ENCODE data around the gene PDIK1L. TPM values are rescaled to one million over a fixed set of nuclear protein-coding genes. Genes with fewer than 3 reads are reported as not detected.

PDIK1L gene
- total and polyA plus RNA-seq, 9 of the 15 experiments (the other 6 are each of a cell fraction or from before 2014, with no cell fraction given) = 12.8 to 30.2 (median 21.5) TPM

DNA sequence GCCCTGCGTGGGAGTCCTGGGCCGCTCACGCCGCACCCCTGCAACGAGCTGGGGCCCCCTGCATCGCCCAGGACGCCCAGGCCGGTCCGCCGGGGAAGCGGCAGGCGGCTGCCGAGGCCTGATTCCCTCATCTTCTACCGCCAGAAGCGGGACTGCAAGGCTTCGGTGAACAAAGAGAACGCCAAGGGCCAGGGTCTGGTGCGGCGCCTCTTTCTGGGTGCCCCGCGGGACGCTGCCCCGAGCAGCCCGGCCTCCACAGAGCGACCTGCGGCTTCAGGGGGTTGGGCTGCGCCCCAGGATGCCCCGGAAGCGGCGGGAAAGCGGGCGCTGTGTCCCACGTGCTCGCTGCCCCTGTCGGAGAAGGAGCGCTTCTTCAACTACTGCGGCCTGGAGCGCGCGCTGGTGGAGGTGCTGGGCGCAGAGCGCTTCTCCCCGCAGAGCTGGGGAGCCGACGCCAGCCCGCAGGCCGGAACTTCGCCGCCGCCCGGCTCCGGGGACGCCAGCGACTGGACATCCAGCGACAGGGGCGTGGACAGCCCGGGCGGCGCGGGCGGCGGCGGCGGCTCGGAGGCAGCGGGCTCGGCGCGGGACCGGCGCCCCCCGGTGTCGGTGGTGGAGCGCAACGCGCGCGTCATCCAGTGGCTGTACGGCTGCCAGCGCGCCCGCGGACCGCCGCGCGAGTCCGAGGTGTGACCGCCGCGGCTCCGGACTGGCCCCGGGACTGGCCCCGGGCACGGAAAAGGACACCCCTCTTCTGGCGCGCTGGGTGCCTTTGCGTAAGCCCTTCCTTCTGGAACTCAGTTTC is 50.0 kb downstream of the PDIK1L start (continued):
- TF ChIP-seq NR2C1 (IDR thresholded peaks at IDR 0.05) = no peak
- TF ChIP-seq NR2C1 (tag; IDR thresholded peaks at IDR 0.05) = 0 out of 2 replicates have a peak, but pooled peaks have one; percentile 23
- TF ChIP-seq, protein P1, sequence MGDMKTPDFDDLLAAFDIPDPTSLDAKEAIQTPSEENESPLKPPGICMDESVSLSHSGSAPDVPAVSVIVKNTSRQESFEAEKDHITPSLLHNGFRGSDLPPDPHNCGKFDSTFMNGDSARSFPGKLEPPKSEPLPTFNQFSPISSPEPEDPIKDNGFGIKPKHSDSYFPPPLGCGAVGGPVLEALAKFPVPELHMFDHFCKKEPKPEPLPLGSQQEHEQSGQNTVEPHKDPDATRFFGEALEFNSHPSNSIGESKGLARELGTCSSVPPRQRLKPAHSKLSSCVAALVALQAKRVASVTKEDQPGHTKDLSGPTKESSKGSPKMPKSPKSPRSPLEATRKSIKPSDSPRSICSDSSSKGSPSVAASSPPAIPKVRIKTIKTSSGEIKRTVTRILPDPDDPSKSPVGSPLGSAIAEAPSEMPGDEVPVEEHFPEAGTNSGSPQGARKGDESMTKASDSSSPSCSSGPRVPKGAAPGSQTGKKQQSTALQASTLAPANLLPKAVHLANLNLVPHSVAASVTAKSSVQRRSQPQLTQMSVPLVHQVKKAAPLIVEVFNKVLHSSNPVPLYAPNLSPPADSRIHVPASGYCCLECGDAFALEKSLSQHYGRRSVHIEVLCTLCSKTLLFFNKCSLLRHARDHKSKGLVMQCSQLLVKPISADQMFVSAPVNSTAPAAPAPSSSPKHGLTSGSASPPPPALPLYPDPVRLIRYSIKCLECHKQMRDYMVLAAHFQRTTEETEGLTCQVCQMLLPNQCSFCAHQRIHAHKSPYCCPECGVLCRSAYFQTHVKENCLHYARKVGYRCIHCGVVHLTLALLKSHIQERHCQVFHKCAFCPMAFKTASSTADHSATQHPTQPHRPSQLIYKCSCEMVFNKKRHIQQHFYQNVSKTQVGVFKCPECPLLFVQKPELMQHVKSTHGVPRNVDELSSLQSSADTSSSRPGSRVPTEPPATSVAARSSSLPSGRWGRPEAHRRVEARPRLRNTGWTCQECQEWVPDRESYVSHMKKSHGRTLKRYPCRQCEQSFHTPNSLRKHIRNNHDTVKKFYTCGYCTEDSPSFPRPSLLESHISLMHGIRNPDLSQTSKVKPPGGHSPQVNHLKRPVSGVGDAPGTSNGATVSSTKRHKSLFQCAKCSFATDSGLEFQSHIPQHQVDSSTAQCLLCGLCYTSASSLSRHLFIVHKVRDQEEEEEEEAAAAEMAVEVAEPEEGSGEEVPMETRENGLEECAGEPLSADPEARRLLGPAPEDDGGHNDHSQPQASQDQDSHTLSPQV (IDR thresholded peaks at IDR 0.05) = peak; percentile 97
- TF ChIP-seq, protein P2, sequence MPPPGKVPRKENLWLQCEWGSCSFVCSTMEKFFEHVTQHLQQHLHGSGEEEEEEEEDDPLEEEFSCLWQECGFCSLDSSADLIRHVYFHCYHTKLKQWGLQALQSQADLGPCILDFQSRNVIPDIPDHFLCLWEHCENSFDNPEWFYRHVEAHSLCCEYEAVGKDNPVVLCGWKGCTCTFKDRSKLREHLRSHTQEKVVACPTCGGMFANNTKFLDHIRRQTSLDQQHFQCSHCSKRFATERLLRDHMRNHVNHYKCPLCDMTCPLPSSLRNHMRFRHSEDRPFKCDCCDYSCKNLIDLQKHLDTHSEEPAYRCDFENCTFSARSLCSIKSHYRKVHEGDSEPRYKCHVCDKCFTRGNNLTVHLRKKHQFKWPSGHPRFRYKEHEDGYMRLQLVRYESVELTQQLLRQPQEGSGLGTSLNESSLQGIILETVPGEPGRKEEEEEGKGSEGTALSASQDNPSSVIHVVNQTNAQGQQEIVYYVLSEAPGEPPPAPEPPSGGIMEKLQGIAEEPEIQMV (tag; conservative IDR thresholded peaks at IDR 0.05; ENCODE audit: low read depth) = no peak
- TF ChIP-seq ZNF561 (CRISPR knock-in tag; conservative IDR thresholded peaks at IDR 0.05) = no peak
- TF ChIP-seq ZBTB17 (CRISPR knock-in tag; IDR thresholded peaks at IDR 0.05) = peak; percentile 79; the same call in 1 of the 2 replicates
- TF ChIP-seq SRSF3 (IDR thresholded peaks at IDR 0.05; ENCODE audit: insufficient read depth, low read length) = no peak
- TF ChIP-seq TRIM24 (IDR thresholded peaks at IDR 0.05) = no peak
- peak; percentile 92 for TF ChIP-seq RBFOX2 (IDR thresholded peaks at IDR 0.05; ENCODE audit: low read depth, low read length)
- TF ChIP-seq ZBED1 (IDR thresholded peaks at IDR 0.05) = no peak
- TF ChIP-seq, protein P3, sequence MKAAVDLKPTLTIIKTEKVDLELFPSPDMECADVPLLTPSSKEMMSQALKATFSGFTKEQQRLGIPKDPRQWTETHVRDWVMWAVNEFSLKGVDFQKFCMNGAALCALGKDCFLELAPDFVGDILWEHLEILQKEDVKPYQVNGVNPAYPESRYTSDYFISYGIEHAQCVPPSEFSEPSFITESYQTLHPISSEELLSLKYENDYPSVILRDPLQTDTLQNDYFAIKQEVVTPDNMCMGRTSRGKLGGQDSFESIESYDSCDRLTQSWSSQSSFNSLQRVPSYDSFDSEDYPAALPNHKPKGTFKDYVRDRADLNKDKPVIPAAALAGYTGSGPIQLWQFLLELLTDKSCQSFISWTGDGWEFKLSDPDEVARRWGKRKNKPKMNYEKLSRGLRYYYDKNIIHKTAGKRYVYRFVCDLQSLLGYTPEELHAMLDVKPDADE (conservative IDR thresholded peaks at IDR 0.05; ENCODE audit: control insufficient read depth, low read depth, low read length) = no peak; the same call in 1 of the 2 replicates
- no peak for TF ChIP-seq ZNF133 (CRISPR knock-in tag; IDR thresholded peaks at IDR 0.05)
- no peak for TF ChIP-seq MAFF (IDR thresholded peaks at IDR 0.05; ENCODE audit: low read length)
- TF ChIP-seq ZZZ3 (IDR thresholded peaks at IDR 0.05) = no peak
- TF ChIP-seq, protein P4, sequence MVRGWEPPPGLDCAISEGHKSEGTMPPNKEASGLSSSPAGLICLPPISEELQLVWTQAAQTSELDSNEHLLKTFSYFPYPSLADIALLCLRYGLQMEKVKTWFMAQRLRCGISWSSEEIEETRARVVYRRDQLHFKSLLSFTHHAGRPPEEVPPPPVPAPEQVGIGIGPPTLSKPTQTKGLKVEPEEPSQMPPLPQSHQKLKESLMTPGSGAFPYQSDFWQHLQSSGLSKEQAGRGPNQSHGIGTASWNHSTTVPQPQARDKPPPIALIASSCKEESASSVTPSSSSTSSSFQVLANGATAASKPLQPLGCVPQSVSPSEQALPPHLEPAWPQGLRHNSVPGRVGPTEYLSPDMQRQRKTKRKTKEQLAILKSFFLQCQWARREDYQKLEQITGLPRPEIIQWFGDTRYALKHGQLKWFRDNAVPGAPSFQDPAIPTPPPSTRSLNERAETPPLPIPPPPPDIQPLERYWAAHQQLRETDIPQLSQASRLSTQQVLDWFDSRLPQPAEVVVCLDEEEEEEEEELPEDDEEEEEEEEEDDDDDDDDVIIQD (CRISPR knock-in tag; IDR thresholded peaks at IDR 0.05) = peak; percentile 74
- no peak; the same call in 1 of the 2 replicates for TF ChIP-seq XRCC5 (IDR thresholded peaks at IDR 0.05; ENCODE audit: low read depth, low read length)
